GM18951 (cell line): ENCODE data around the gene OR4C16.

Source experiments
- POLR2A ChIP-seq: IDR thresholded peaks from 4 replicates; pipeline ENCODE4 v1.6.1; 2011; ENCODE audit warnings: mild to moderate bottlenecking; ENCODE audit not compliant: insufficient read length, insufficient read depth; ENCODE audit errors: extremely low read depth
- in situ Hi-C: fragments of 300-500 bp; cut with MboI; formaldehyde crosslinking; loops from one replicate; pipeline ENCODE4 v1.12.0; 2022; ENCODE audit warnings: low sequenced_read_pairs, mixed read lengths, inconsistent platforms; ENCODE audit not compliant: unreplicated experiment

Gene OR4C16, protein sequence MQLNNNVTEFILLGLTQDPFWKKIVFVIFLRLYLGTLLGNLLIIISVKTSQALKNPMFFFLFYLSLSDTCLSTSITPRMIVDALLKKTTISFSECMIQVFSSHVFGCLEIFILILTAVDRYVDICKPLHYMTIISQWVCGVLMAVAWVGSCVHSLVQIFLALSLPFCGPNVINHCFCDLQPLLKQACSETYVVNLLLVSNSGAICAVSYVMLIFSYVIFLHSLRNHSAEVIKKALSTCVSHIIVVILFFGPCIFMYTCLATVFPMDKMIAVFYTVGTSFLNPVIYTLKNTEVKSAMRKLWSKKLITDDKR

DNA sequence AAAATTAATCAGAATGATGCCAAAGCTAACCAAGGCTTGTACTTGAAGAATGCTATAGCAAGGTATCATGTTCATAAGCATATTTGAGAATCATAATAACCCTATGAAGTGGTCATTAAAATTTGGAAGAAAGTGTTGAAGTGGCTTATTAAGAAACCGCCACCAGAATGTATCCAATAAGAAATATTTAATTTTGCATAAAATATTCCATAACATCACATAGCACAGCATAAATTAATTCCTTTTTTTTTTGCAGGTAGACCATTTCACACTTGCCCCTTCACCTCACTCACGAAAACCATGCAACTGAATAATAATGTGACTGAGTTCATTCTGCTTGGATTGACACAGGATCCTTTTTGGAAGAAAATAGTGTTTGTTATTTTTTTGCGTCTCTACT, at the start of gene OR4C16:
Gene OR4C16 (plus strand): TSS at position 301 of the 400 bp plus-strand sequence. CDS start 0 bp downstream, at position 301.
- in situ Hi-C loops: no loop called here
- no peak for TF ChIP-seq POLR2A

DNA sequence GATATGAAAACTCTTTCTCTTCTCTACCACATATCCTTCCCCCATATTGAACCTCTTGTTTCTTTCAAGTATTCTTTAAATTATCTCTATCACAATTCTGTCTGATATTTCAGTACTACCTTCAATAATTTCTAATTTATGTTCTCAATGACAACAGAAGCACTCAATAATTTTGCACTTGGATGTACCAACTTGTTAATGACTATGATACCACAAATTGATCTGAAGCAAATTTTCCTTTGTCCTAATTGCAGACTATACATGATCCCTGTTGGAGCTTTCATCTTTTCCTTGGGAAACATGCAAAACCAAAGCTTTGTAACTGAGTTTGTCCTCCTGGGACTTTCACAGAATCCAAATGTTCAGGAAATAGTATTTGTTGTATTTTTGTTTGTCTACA, 17.8 kb upstream of the OR4C16 start, which contains the start of gene OR4C15:
Gene OR4C15 (plus strand): TSS at position 301 of the 400 bp plus-strand sequence. CDS start 0 bp downstream, at position 301.
- in situ Hi-C loops: no loop called here
- no peak for TF ChIP-seq POLR2A

DNA sequence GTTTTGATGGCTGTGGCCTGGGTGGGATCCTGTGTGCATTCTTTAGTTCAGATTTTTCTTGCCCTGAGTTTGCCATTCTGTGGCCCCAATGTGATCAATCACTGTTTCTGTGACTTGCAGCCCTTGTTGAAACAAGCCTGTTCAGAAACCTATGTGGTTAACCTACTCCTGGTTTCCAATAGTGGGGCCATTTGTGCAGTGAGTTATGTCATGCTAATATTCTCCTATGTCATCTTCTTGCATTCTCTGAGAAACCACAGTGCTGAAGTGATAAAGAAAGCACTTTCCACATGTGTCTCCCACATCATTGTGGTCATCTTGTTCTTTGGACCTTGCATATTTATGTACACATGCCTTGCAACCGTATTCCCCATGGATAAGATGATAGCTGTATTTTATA, 620 bp downstream of the OR4C16 start:
- in situ Hi-C loops: no loop called here
- no peak for TF ChIP-seq POLR2A

DNA sequence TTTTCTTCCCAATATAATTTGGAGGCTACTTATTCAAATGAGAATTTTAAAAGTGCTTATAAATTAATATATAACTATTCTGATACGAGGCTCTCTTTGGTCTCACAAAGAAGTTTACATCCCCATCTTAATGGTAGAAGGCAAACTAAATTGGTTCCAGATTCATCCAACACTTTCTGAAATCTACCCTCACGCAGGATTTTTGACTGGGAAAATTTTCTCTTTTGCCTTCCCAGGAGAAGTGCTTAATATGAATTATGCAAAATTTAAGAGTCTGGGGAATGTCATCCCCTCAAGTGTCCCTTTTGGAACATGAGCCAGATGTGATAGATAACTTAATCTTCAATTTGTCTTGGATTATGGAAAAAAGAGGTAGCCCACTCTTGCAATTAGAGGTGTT, 35.6 kb downstream of the OR4C16 start, which contains the start of gene OR4C11:
Gene OR4C11 (minus strand): TSS at position 101 of the 400 bp plus-strand sequence. CDS start 3,272 bp downstream, outside the sequence.
- in situ Hi-C loops: no loop called here

More for the DNA sequence above, 35.6 kb downstream of the OR4C16 start, which contains the start of gene OR4C11:
- TF ChIP-seq POLR2A: no peak
